Parathyroid adenoma (tissue), 2 donors: ENCODE data around the gene IRAK2.
"Not testable (repeated sequence)": the region's sequence is repeated elsewhere in the genome, so short reads cannot be mapped to it uniquely, and the experiment has no call there.

ENCODE experiments used
- H2AFZ ChIP-seq: fragments of 300-600 bp; sonication (generic); one replicate; pipeline ENCODE4 v1.7.0; 2017; ENCODE audit warnings: antibody characterized with exemption, mild to moderate bottlenecking
- H3K27ac ChIP-seq: fragments of 300-600 bp; sonication (generic); one replicate; pipeline ENCODE4 v1.7.0; 2017
- H3K27me3 ChIP-seq: fragments of 300-600 bp; sonication (generic); one replicate; pipeline ENCODE4 v1.7.0; 2017; ENCODE audit warnings: low read length; ENCODE audit not compliant: control insufficient read depth, insufficient read depth
- H3K36me3 ChIP-seq: fragments of 300-600 bp; sonication (generic); one replicate; pipeline ENCODE4 v1.7.0; 2017; ENCODE audit warnings: low read length; ENCODE audit not compliant: control insufficient read depth, insufficient read depth
- H3K4me1 ChIP-seq: fragments of 300-600 bp; sonication (generic); one replicate; pipeline ENCODE4 v1.7.0; 2017; ENCODE audit warnings: control low read depth
- H3K4me2 ChIP-seq: fragments of 300-600 bp; sonication (generic); one replicate; pipeline ENCODE4 v1.7.0; 2017; ENCODE audit warnings: low read length
- H3K4me3 ChIP-seq: fragments of 300-600 bp; sonication (generic); one replicate; pipeline ENCODE4 v1.7.0; 2017; ENCODE audit warnings: low read depth, low read length
- H3K79me2 ChIP-seq: fragments of 300-600 bp; sonication (generic); one replicate; pipeline ENCODE4 v1.7.0; 2017; ENCODE audit warnings: control low read depth
- H3K9ac ChIP-seq: fragments of 300-600 bp; sonication (generic); one replicate; pipeline ENCODE4 v1.7.0; 2017; ENCODE audit warnings: mild to moderate bottlenecking
- H3K9me3 ChIP-seq: fragments of 300-600 bp; sonication (generic); one replicate; pipeline ENCODE4 v1.7.0; 2017; ENCODE audit warnings: low read length; ENCODE audit not compliant: control insufficient read depth
- CTCF ChIP-seq: fragments of 300-600 bp; sonication (generic); IDR thresholded peaks from one replicate; pipeline ENCODE4 v1.7.0; 2017; ENCODE audit warnings: antibody characterized with exemption, mild to moderate bottlenecking
- donor health status: primary hyperparathyroidism.

The IRAK2 gene

GRCh38 chr3:10268116-10268515 lies 103.4 kb downstream of the IRAK2 start:
- Histone ChIP-seq H3K79me2 (peaks cover 20% of the 10 kb centered on the region), H3K36me3 (no peaks in the 10 kb centered on the region), H3K4me1 (peaks cover 3% of the 10 kb centered on the region), H3K4me2 (no peak overlapping the region), H3K27ac (no peak overlapping the region), H3K9ac (no peak overlapping the region), H3K9me3 (no peaks in the 10 kb centered on the region), H3K4me3 (no peak overlapping the region), H2AFZ (no peak overlapping the region), H3K27me3 (no peaks in the 10 kb centered on the region)
- TF ChIP-seq CTCF, result no peak

GRCh38 chr3:10268930-10269329 lies 104.2 kb downstream of the IRAK2 start:
- no peak overlapping the region for H3K9ac ChIP-seq
- no peak overlapping the region for H3K27ac ChIP-seq
- H3K4me2 ChIP-seq, result no peak overlapping the region
- no peaks in the 10 kb centered on the region for H3K36me3 ChIP-seq
- no peaks in the 10 kb centered on the region for H3K9me3 ChIP-seq
- peaks cover 3% of the 10 kb centered on the region for H3K4me1 ChIP-seq
- TF ChIP-seq CTCF, result no peak
- no peak overlapping the region for H3K4me3 ChIP-seq
- no peaks in the 10 kb centered on the region for H3K27me3 ChIP-seq
- no peak overlapping the region for H2AFZ ChIP-seq
- H3K79me2 ChIP-seq, result peaks cover 20% of the 10 kb centered on the region

- Histone ChIP-seq H3K79me2 (peaks cover 17% of the 10 kb centered on the region), H3K4me1 (no peaks in the 10 kb centered on the region), H3K4me2 (no peak overlapping the region), H3K9ac (no peak overlapping the region), H3K36me3 (no peaks in the 10 kb centered on the region), H3K27ac (no peak overlapping the region), H3K9me3 (no peaks in the 10 kb centered on the region), H2AFZ (no peak overlapping the region), H3K4me3 (no peak overlapping the region), H3K27me3 (no peaks in the 10 kb centered on the region)
- TF ChIP-seq CTCF, result no peak
Measured at GRCh38 chr3:10269443-10269842, 104.7 kb downstream of the IRAK2 start.

GRCh38 chr3:10272476-10272875 lies 107.8 kb downstream of the IRAK2 start:
- H3K27ac ChIP-seq, H3K27me3 ChIP-seq, H3K4me2 ChIP-seq, H3K36me3 ChIP-seq, H3K9me3 ChIP-seq, H3K4me1 ChIP-seq, H3K9ac ChIP-seq, H2AFZ ChIP-seq, H3K4me3 ChIP-seq: not testable (repeated sequence)
- peaks cover 14% of the 10 kb centered on the region for H3K79me2 ChIP-seq

- peaks cover 14% of the 10 kb centered on the region for H3K79me2 ChIP-seq
- H3K4me1 ChIP-seq, result no peaks in the 10 kb centered on the region
- no peaks in the 10 kb centered on the region for H3K9me3 ChIP-seq
- no peak overlapping the region for H2AFZ ChIP-seq
- H3K9ac ChIP-seq, result no peak overlapping the region
- H3K4me2 ChIP-seq, result no peak overlapping the region
- no peak for TF ChIP-seq CTCF
- H3K36me3 ChIP-seq, result no peaks in the 10 kb centered on the region
- no peak overlapping the region for H3K4me3 ChIP-seq
- H3K27ac ChIP-seq, result no peak overlapping the region
- no peaks in the 10 kb centered on the region for H3K27me3 ChIP-seq
Measured at GRCh38 chr3:10272977-10273376, 108.3 kb downstream of the IRAK2 start.
